Activated CD4-positive, alpha-beta T cell treated with anti-CD3 and anti-CD28 coated beads, Interleukin-10, Interleukin-2, amounts not matched to agents 100 ng/mL and 50 ng/mL, durations not matched to agents 16 hours and 8 hours (primary cell): Measurements from ENCODE around the gene PYGO2.

Experiments
- DNase-seq: peaks from one replicate; pipeline ENCODE4 v3.0.0-alpha.2; 2020

Gene PYGO2

DNA sequence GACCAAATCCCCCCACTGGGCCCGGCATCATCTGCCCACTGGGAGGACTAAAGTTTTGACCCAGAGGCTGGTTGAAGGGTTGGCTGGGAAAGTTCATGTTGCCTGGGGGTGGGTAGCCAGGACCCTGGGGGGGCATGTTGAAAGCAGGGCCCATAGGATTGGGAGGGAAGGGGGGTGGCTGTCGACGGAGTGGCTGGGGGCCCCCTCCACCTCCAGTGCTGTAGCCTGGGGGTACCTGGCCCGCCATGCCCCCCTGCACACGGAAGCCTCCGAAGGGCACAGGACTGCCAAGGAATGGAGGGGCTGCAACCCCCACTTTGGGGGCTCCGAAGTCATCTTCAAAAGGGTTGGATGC is 2.2 kb downstream of the PYGO2 start:
- no peak for DNase-seq

DNA sequence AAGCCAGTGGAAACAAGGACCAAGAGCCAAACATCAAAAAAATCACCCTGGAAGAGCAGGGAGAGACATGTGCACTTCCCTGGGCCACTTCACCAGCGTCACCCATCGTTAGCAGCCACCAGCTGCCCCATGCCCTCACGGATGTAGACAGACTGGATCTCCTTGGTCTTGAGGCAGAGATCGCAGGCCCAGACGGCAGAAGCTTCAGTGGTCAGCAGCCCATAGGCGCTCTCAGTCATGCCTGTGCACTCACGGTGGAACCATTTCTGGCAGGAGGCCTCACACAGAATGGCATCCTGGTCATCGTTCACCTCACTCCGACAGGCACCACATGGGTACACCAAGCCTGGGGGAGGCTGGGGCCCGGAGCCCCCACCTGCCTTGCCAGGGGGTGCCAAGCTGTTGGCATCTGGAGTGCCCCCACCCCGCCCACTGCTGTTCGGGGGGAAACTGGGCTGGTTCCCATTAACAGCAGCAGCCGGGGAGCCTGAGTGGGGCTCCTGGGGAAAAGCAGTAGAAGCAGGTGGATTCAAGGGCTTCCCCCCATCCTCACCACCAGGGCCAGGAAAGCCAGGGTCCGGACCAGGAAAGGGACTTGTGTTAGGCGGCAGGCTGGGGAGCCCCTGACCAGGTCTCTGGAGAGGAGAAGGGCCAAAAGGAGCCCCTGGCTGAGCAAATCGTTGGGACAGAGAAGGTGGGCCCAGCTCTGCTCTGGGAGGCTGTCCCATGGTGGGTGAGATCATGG is 2.7 kb downstream of the PYGO2 start:
- no peak for DNase-seq

- DNase-seq, result no peak
Measured at GRCh38 chr1:154958036-154958435, 3.5 kb downstream of the PYGO2 start.

DNA sequence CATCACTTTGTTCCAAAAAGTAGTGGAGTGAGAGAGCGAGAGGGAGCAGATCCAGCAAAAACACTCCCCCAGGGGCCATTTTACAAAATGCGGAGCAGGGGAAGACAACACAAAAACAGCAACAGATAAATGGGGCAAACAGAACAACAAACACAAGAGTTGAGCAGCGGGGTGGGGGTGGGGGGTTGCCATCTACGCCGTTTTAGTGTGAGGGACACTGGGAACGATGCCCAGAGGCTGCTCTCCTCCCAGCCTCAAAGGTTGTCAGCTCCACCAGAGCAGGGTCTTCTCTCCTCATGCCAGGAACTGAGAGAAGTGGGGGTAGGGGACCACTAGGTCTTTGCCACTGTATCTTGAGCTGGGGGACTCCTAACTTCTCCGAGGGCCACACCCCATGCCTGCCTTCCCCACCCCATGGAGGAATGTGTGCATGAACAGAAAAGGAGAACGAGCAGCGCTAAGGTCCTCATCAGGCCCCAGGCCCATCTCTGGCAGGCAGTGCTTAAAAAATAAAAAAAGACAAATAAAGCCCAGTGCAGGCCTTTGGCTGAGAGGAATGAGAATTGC is 4.4 kb downstream of the PYGO2 start:
- no peak for DNase-seq

GRCh38 chr1:154956544-154956941 is 5.0 kb downstream of the PYGO2 start:
- DNase-seq, result no peak

- DNase-seq, result peak; percentile 92
Measured at GRCh38 chr1:154955718-154956543, 5.7 kb downstream of the PYGO2 start, which contains the start of gene PBXIP1. Gene PBXIP1 (minus strand): TSS chr1:154956099. CDS start chr1:154953721, 2,378 bp downstream.

- DNase-seq, result peak; percentile 95
Measured at GRCh38 chr1:154955039-154955717, 6.4 kb downstream of the PYGO2 start.

- no peak for DNase-seq
Measured at GRCh38 chr1:154954541-154954940, 7.0 kb downstream of the PYGO2 start.

GRCh38 chr1:154953611-154954038 is 8.0 kb downstream of the PYGO2 start:
- DNase-seq, result no peak

DNA sequence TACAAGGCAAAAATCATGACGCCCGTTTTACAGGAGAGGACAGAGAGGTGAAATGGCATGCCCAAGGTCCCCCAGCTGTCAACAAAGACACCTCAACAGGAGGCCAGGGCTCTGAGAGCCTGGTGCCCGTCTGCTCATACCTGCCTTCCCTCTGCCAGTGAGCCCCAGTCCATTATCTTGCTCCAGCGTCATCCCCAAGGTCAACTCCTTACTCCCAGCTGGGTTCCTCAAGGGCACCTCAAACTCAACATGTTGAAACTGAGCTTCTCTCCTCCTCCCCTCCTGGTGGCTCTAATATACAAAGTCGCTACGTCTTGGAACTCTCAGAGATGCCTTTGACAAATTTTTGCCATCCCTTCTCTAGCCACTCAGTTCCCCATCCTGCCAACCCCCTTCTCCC is 8.9 kb downstream of the PYGO2 start:
- DNase-seq, result no peak

GRCh38 chr1:154951901-154952657 is 9.5 kb downstream of the PYGO2 start:
- DNase-seq, result peak; percentile 47

GRCh38 chr1:154948079-154948478 is 13.5 kb downstream of the PYGO2 start:
- no peak for DNase-seq

GRCh38 chr1:154945962-154946850 is 15.4 kb downstream of the PYGO2 start:
- DNase-seq, result no peak

DNA sequence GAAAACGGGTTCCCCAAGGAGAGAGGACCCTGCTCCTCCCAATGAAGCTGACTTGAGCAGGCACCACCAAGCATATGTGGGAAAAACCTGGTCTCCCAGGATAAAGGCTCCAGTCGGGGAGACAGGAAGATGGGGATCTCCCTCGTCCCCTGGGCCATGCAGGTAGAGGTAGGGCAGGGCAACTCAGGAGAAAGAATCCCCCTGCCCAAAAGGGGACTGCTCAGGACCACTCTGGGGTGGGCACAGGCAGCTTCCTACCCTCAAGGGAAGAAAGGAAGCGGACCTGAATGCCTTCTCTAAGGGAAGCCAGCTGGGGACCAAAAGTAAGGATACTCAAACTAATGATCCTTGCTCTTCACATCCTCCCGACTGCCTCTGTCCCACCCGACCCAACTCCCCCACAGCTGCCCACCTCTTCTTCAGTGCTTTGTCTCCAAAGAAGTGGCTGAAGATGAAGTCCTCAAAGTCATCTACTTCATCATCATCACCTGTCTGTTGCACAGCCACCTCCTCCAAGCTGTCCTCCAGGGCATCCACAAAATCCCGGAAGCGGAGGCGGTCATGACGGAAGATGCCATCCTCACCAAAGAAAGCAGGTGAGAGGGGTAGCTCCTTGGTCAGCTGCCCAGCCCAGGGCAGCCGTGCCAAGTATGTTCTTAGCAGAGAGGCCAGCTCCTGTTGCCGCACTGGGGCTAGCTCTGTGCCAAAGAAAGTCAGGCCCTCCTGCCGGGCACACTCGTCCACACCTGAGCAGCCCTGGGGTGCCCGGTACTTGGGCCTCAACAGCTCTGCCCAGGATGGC is 16.2 kb downstream of the PYGO2 start:
- no peak for DNase-seq

DNA sequence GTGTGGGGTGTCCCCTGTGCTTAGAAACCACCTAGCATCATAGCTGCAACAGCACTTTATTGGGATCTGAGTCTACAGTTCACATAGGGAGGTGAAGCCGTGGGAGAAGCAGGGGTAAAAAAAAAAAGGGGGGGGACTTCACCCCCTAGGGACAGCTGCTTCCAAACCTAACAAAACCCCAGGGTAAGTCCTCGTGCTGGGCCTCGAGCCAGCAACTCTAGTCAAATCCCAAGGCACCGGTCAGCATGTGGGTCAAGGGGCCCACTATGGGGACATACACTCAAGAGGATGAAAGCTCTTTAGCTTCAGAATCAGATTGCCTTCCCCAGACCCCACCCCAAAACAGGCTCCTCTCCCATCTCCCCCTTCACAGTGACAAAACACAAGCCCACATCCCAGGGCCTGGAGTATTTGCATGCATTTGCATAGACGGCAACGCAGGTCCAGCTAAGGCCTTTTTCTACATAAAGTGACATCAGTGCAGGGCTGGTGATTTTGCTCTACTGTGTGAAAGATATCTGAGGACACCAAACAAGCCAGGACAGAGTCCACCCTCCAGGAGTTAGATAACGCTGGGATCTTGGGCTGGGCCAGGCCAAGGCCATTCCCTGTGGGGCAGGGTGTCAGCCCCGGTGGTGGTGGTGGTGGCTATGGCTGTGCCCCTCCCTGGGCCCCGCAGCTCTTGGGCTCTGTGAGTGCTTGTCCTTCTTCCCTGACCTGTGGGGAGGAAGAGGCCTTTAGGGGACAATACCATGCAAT is 17.0 kb downstream of the PYGO2 start:
- DNase-seq, result no peak

DNA sequence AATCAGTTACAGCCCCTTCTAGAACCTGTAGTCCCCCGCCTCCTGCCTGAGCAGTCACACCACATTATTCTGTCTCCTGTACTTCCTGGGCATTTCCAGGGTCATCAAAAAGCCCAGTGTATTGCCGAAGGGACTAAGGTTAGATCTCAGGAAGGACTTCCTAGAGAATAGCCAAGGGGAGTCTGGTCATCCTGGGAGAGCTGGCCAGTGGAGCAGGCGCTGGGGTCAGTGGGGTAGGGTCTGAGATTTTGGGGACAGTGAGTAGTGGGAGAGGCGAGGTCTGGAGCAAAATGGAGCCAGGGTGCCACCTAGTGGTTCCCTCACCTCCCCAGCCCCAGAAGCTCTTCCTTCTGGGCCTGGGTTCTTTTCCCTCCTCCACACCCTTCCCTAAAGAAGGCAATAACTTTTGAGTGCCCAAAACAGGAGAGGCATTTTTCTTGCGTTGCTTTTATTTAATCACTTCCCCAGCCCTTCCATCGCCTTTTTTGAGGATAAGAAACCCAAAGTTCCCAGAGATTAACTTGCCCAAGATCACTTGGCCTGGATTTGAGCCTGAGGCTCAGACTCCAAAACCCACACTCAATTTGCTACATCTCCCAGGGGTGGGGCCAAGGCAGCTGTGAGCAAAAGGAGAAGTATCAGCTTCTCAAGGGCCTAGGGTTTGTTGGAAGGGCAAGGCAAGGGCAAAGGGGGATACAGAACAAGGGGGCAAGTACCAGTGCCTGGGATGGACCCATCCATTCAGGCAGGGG is 17.8 kb downstream of the PYGO2 start:
- peak; percentile 66 for DNase-seq

DNA sequence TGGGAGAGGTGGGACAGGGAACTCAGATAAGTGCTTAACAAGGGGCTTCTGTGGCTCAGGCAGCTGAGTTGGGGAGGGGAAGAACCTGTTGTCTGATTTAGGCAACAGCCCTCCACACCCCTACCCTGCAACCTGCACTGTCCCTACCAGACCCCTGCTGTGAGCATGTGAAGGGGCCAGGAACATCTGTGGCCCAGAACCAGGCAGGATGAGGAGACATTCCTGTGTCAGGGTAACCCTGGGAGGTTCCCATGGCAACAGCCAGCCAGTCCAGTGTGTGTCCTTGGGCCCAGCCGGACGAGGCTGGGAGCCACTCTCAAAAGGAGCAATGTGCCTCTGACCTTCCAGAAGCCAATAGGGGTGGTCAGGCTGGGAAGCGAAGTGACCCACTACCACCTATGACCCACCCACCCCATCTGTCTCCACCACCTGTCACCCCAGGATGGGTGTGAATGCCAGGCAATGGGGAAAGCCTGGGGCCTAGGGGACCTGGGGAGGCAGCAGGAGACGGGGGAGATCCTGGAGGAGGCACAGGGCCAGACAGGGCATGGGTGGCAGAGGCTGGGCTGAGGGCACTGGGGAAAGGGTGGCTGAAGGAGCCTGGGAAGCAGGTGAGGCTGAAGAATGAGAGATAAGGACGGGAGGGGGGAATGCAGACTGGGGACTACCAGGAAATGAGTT is 20.1 kb downstream of the PYGO2 start:
- no peak for DNase-seq

- peak; percentile 78 for DNase-seq
Measured at GRCh38 chr1:154940651-154941194, 20.9 kb downstream of the PYGO2 start.
